GM23338 (cell line): ENCODE measurements around the gene RPTOR. TPM values are rescaled to one million over a fixed set of nuclear protein-coding genes. Genes with fewer than 3 reads are reported as not detected.

Source experiments
- ATAC-seq: fragments of 200-7000 bp; cut with Tn5 transposase; 3 replicates; pipeline ENCODE4 v1.9.1; 2020
- DNase-seq: peaks from one replicate; pipeline ENCODE4 v3.0.0-alpha.2; 2015; ENCODE audit warnings: low spot score
- H2AFZ ChIP-seq: fragments of 200-600 bp; sonication (generic); 2 replicates; pipeline ENCODE4 v1.8.0; 2016; ENCODE audit warnings: antibody characterized with exemption, mild to moderate bottlenecking, moderate library complexity
- H3F3A ChIP-seq: fragments of 200-600 bp; sonication (generic); replicated peaks from 2 replicates; pipeline ENCODE4 v1.8.0; 2017; ENCODE audit warnings: antibody characterized with exemption, mixed run types, low read depth
- H3K27ac ChIP-seq: fragments of 200-600 bp; sonication (generic); 2 replicates; pipeline ENCODE4 v1.6.1; 2016; ENCODE audit warnings: low read depth
- H3K27me3 ChIP-seq: fragments of 200-600 bp; sonication (generic); 2 replicates; pipeline ENCODE4 v1.8.0; 2016; ENCODE audit warnings: mild to moderate bottlenecking, mixed run types, moderate library complexity; ENCODE audit not compliant: insufficient read depth
- H3K36me3 ChIP-seq: fragments of 200-600 bp; sonication (generic); 2 replicates; pipeline ENCODE4 v1.8.0; 2016; ENCODE audit warnings: mild to moderate bottlenecking; ENCODE audit not compliant: insufficient read depth
- H3K4me1 ChIP-seq: fragments of 200-600 bp; sonication (generic); 2 replicates; pipeline ENCODE4 v1.8.0; 2016; ENCODE audit warnings: mild to moderate bottlenecking, moderate library complexity; ENCODE audit not compliant: insufficient read depth
- H3K4me2 ChIP-seq: fragments of 200-600 bp; sonication (generic); 2 replicates; pipeline ENCODE4 v1.7.1; 2017; ENCODE audit warnings: mixed run types
- H3K4me3 ChIP-seq: fragments of 200-600 bp; sonication (generic); 2 replicates; pipeline ENCODE4 v1.6.1; 2016; ENCODE audit warnings: mixed run types
- H3K79me2 ChIP-seq: fragments of 200-600 bp; sonication (generic); replicated peaks from 2 replicates; pipeline ENCODE4 v1.8.0; 2017; ENCODE audit warnings: mild to moderate bottlenecking; ENCODE audit not compliant: insufficient read depth
- H3K9me2 ChIP-seq: fragments of 200-600 bp; sonication (generic); 2 replicates; pipeline ENCODE4 v1.8.0; 2017; ENCODE audit not compliant: insufficient read depth
- H4K20me1 ChIP-seq: fragments of 200-600 bp; sonication (generic); replicated peaks from 2 replicates; pipeline ENCODE4 v1.8.0; 2017; ENCODE audit warnings: mild to moderate bottlenecking; ENCODE audit not compliant: insufficient read depth
- H3K27ac Mint-ChIP-seq: 2 replicates; pipeline ENCODE4 v1.8.0; 2020; ENCODE audit warnings: inconsistent platforms, mild to moderate bottlenecking, moderate library complexity, mixed read lengths
- H3K27me3 Mint-ChIP-seq: 3 replicates; pipeline ENCODE4 v1.8.0; 2022; ENCODE audit warnings: low read depth, mild to moderate bottlenecking, moderate library complexity, mixed read lengths, inconsistent platforms; ENCODE audit not compliant: insufficient read depth, poor library complexity
- H3K36me3 Mint-ChIP-seq: 3 replicates; pipeline ENCODE4 v1.8.0; 2021; ENCODE audit warnings: low read depth, mild to moderate bottlenecking, inconsistent platforms, moderate library complexity, mixed read lengths
- H3K4me1 Mint-ChIP-seq: 3 replicates; pipeline ENCODE4 v1.8.0; 2020; ENCODE audit warnings: mild to moderate bottlenecking, inconsistent platforms, mixed read lengths
- H3K4me3 Mint-ChIP-seq: 3 replicates; pipeline ENCODE4 v1.8.0; 2021; ENCODE audit warnings: moderate library complexity, mild to moderate bottlenecking, inconsistent platforms, mixed read lengths
- H3K9me3 Mint-ChIP-seq: 3 replicates; pipeline ENCODE4 v1.8.0; 2020; ENCODE audit warnings: moderate library complexity, mild to moderate bottlenecking, inconsistent platforms, mixed read lengths
- CREB1 ChIP-seq: fragments of 250-450 bp; sonication (Bioruptor Pico); IDR thresholded peaks from 2 replicates; pipeline ENCODE4 v1.5.0; 2020; ENCODE audit warnings: low read depth, mild to moderate bottlenecking, moderate library complexity
- CTCF ChIP-seq, 2 experiments: fragments of 200-600 bp in 1 of 2; sonication (generic) in 1 of 2; conservative IDR thresholded peaks; 2 replicates each; pipeline versions ENCODE4 v1.5.1 to v1.6.1; 2016 to 2017; ENCODE audit warnings: antibody characterized with exemption in 2 of 2, low read depth in 2 of 2, mild to moderate bottlenecking in 2 of 2, moderate library complexity in 1 of 2
- EZH2 ChIP-seq: fragments of 200-600 bp; sonication (generic); IDR thresholded peaks from one replicate; pipeline ENCODE4 v1.8.0; 2017; ENCODE audit warnings: antibody characterized with exemption, mild to moderate bottlenecking, low read depth; ENCODE audit not compliant: unreplicated experiment
- EZH2phosphoT487 ChIP-seq: fragments of 200-600 bp; sonication (generic); IDR thresholded peaks from one replicate; pipeline ENCODE4 v1.8.1; 2018; ENCODE audit warnings: antibody characterized with exemption; ENCODE audit not compliant: unreplicated experiment
- NANOG ChIP-seq: IDR thresholded peaks from 2 replicates; pipeline ENCODE4 v1.6.1; 2016; ENCODE audit warnings: antibody characterized with exemption, borderline replicate concordance
- POLR2AphosphoS5 ChIP-seq: IDR thresholded peaks from 2 replicates; pipeline ENCODE4 v1.6.1; 2016; ENCODE audit warnings: antibody characterized with exemption, low read depth
- REST ChIP-seq: IDR thresholded peaks from one replicate; pipeline ENCODE4 v1.6.1; 2018; ENCODE audit warnings: antibody characterized with exemption; ENCODE audit not compliant: unreplicated experiment
- STAT1 ChIP-seq: IDR thresholded peaks from one replicate; pipeline ENCODE4 v1.6.1; 2016; ENCODE audit warnings: antibody characterized with exemption; ENCODE audit not compliant: unreplicated experiment
- ZNF114 ChIP-seq: fragments of 250-450 bp; sonication (Bioruptor Pico); IDR thresholded peaks from 2 replicates; pipeline ENCODE4 v1.5.0; 2020; ENCODE audit warnings: mild to moderate bottlenecking, moderate library complexity
- polyA plus RNA-seq: library from polyadenylated mRNA; unstranded; fragments of >200 nt; fragmentation: Nextera tagmentation; extraction: Ambion mirVana; gene quantifications from 2 replicates; pipeline ENCODE4 v1.2.1, GENCODE V29; 2016
- total RNA-seq: library from RNA; depleted of rRNA; stranded (reverse); fragments of >200 nt; shearing (Covaris generic); gene quantifications from 2 replicates; pipeline ENCODE4 v1.2.3, GENCODE V29; 2014
- TF ChIP-seq, protein P1 (sequence below): IDR thresholded peaks from 2 replicates; pipeline ENCODE4 v1.6.1; 2016; ENCODE audit warnings: antibody characterized with exemption

The RPTOR gene
- total and polyA plus RNA-seq, 2 experiments from 2014 or later: 9.5 to 38.0 TPM

GRCh38 chr17:80631142-80632045, 86.8 kb downstream of the RPTOR start (continued):
- TF ChIP-seq REST (no peak), NANOG (no peak), EZH2phosphoT487 (no peak), CREB1 (CRISPR knock-in tag) (no peak), CTCF (conservative IDR thresholded peaks at IDR 0.05; ENCODE audit: low read depth in 2 of 2) (no peak), STAT1 (no peak), ZNF114 (CRISPR knock-in tag) (no peak), POLR2AphosphoS5 (no peak)
- TF ChIP-seq, protein P1, sequence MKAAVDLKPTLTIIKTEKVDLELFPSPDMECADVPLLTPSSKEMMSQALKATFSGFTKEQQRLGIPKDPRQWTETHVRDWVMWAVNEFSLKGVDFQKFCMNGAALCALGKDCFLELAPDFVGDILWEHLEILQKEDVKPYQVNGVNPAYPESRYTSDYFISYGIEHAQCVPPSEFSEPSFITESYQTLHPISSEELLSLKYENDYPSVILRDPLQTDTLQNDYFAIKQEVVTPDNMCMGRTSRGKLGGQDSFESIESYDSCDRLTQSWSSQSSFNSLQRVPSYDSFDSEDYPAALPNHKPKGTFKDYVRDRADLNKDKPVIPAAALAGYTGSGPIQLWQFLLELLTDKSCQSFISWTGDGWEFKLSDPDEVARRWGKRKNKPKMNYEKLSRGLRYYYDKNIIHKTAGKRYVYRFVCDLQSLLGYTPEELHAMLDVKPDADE: no peak

DNA sequence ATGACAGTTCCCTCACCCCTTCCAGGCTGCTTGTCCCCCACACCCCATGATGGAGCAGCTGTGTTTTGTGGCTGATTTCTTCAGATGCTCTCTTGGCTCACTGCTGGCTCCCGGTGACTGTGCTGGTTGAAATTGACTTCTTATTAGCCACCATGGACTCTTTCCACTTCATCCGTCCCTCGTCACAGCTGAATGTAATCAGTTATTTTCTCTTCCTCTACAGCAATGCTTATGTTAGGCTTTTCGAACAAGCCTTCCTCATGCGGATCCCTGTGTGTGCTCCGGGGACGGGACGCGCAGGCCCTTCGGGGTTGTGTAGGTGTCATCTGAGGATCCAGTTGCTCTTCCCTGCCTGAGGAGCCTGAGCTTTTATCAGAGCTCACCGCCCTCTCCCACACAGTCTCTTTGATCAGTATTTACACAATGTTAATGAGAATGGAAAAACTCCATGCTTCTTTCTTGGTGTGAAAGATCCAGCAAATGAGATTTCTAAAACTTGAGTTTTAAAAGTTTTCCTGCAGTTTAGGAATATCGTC, 87.5 kb downstream of the RPTOR start:
- H3K4me1 Mint-ChIP-seq: peaks cover 14% of the 10 kb centered on the region
- Histone ChIP-seq H3K36me3 (no peaks in the 10 kb centered on the region), H3K27me3 (no peaks in the 10 kb centered on the region), H3K79me2 (peaks cover 36% of the 10 kb centered on the region), H3F3A (no peaks in the 10 kb centered on the region), H3K27ac (peak overlapping the region; percentile 39; the same call in 1 of the 2 replicates), H3K4me1 (no peaks in the 10 kb centered on the region), H2AFZ (no peak overlapping the region), H3K4me3 (no peak overlapping the region), H3K4me2 (no peak overlapping the region), H4K20me1 (peaks cover 5% of the 10 kb centered on the region; the same call in 1 of the 2 replicates), H3K9me2 (no peaks in the 10 kb centered on the region)
- DNase-seq (no peak), ATAC-seq (peak; percentile 73)
- H3K9me3 Mint-ChIP-seq: no peaks in the 10 kb centered on the region
- H3K27me3 Mint-ChIP-seq: peaks cover 4% of the 10 kb centered on the region
- no peak overlapping the region for H3K27ac Mint-ChIP-seq
- no peak overlapping the region for H3K4me3 Mint-ChIP-seq
- H3K36me3 Mint-ChIP-seq: no peaks in the 10 kb centered on the region; the same call in 2 of the 3 replicates
- no peak for TF ChIP-seq ZNF114 (CRISPR knock-in tag)
- no peak for TF ChIP-seq CTCF (conservative IDR thresholded peaks at IDR 0.05; ENCODE audit: low read depth in 2 of 2)
- TF ChIP-seq REST: no peak
- no peak for TF ChIP-seq EZH2
- no peak for TF ChIP-seq EZH2phosphoT487
